K562 (cell line): ENCODE measurements around the gene SIKE1. TPM values are rescaled to one million over a fixed set of nuclear protein-coding genes. Genes with fewer than 3 reads are reported as not detected.
"Not testable (repeated sequence)": the region's sequence is repeated elsewhere in the genome, so short reads cannot be mapped to it uniquely, and the experiment has no call there.

Source experiments
- ATAC-seq: fragments of 200-7000 bp; cut with Tn5 transposase; 3 replicates; pipeline ENCODE4 v1.9.1; 2020; ENCODE audit warnings: moderate library complexity
- BruUV-seq: library from RNA; stranded (reverse); fragments of 400-500 nt; replicated peaks from 2 replicates; lab custom pipeline; 2021; lab: Mats Ljungman, UMichigan
- CTCF ChIA-PET: fragments of 300-600 bp; formaldehyde crosslinking; extraction: SDS; loops from one replicate; lab custom pipeline; 2021; ENCODE audit warnings: low intra/inter-chr PET ratio; lab: Yijun Ruan, JAX
- POLR2A ChIA-PET: fragments of 300-600, 350-650 bp; sonication (Branson Sonifier 250); formaldehyde crosslinking; extraction: SDS; loops from one replicate; lab custom pipeline; 2021; ENCODE audit warnings: antibody characterized with exemption, inconsistent platforms; lab: Yijun Ruan, JAX
- DNase-seq, 4 experiments: peaks; one replicate each; pipeline versions ENCODE4 v3.0.0 to v3.0.0-alpha.2; 2011 to 2018; ENCODE audit warnings: low spot score in 3 of 4, mixed read lengths in 3 of 4; ENCODE audit errors: extremely low read depth in 1 of 4
- FAIRE-seq: peaks from 2 replicates; lab custom pipeline; 2011; peaks lifted over from hg19 to GRCh38; lab: Jason Lieb, UNC
- H2AFZ ChIP-seq: 2 replicates; pipeline ENCODE4 v1.6.0; 2011; ENCODE audit warnings: low read depth, low read length, control low read depth, inconsistent platforms
- H3K27ac ChIP-seq: fragments of 200-600 bp; 3 replicates; pipeline ENCODE4 v1.8.0; 2011; ENCODE audit warnings: low read depth, mild to moderate bottlenecking, control low read depth, inconsistent platforms, low read length, moderate library complexity, mixed read lengths; ENCODE audit errors: extremely low read depth
- H3K27me3 ChIP-seq, 2 experiments: fragments of 300-600 bp in 1 of 2; 2 replicates in 1 of 2; 3 replicates in 1 of 2; pipeline versions ENCODE4 v1.6.0 to v1.8.0; 2011; ENCODE audit warnings: inconsistent platforms in 2 of 2, low read length in 2 of 2, mild to moderate bottlenecking in 1 of 2, mixed read lengths in 1 of 2, moderate library complexity in 1 of 2; ENCODE audit not compliant: control insufficient read depth in 2 of 2, insufficient read depth in 2 of 2
- H3K36me3 ChIP-seq: fragments of 300-600 bp; 3 replicates; pipeline ENCODE4 v1.8.0; 2011; ENCODE audit warnings: mild to moderate bottlenecking, low read length, inconsistent platforms; ENCODE audit not compliant: control insufficient read depth, insufficient read depth
- H3K4me1 ChIP-seq, 2 experiments: fragments of 200-600 bp in 1 of 2; replicated peaks in 1 of 2; 2 replicates in 1 of 2; 3 replicates in 1 of 2; pipeline versions ENCODE4 v1.5.1 to v1.8.0; 2011; ENCODE audit warnings: inconsistent platforms in 2 of 2, low read length in 2 of 2, mild to moderate bottlenecking in 1 of 2, mixed read lengths in 1 of 2, moderate library complexity in 1 of 2; ENCODE audit not compliant: control insufficient read depth in 2 of 2, insufficient read depth in 2 of 2
- H3K4me2 ChIP-seq: 2 replicates; pipeline ENCODE4 v1.6.1; 2011; ENCODE audit warnings: low read length, control low read depth, inconsistent platforms, mixed read lengths; ENCODE audit not compliant: insufficient read depth
- H3K4me3 ChIP-seq: fragments of 200-600 bp; sonication (generic), shearing (Covaris generic); 2 replicates; pipeline ENCODE4 v1.5.1; 2016; ENCODE audit warnings: control low read depth, inconsistent platforms
- H3K79me2 ChIP-seq: fragments of 200-600 bp; 3 replicates; pipeline ENCODE4 v1.8.0; 2011; ENCODE audit warnings: low read length, inconsistent platforms; ENCODE audit not compliant: control insufficient read depth, insufficient read depth
- H3K9ac ChIP-seq, 2 experiments: 2 replicates each; pipeline versions ENCODE4 v1.6.0 to v1.6.1; 2011; ENCODE audit warnings: low read depth in 2 of 2, low read length in 2 of 2, control low read depth in 1 of 2, inconsistent platforms in 1 of 2, mild to moderate bottlenecking in 1 of 2, mixed read lengths in 1 of 2; ENCODE audit not compliant: insufficient read depth in 1 of 2
- H3K9me1 ChIP-seq: one replicate; pipeline ENCODE4 v1.6.0; 2011; ENCODE audit warnings: inconsistent platforms, mild to moderate bottlenecking, low read length, moderate library complexity; ENCODE audit not compliant: control insufficient read depth, insufficient read depth
- H3K9me3 ChIP-seq: replicated peaks from 2 replicates; pipeline ENCODE4 v1.5.1; 2011; ENCODE audit warnings: low read depth, low read length, inconsistent platforms; ENCODE audit not compliant: control insufficient read depth, insufficient read depth
- H4K20me1 ChIP-seq: replicated peaks from 2 replicates; pipeline ENCODE4 v1.6.1; 2011; ENCODE audit warnings: low read length, inconsistent platforms, mixed read lengths; ENCODE audit not compliant: control insufficient read depth, insufficient read depth
- SMC3 ChIP-seq: conservative IDR thresholded peaks from 2 replicates; pipeline ENCODE4 v1.6.1; 2011; ENCODE audit warnings: low read depth, low read length, improper control_type of control experiment; ENCODE audit not compliant: insufficient read depth
- TBL1XR1 ChIP-seq, 2 experiments: IDR thresholded peaks; 2 replicates each; pipeline ENCODE4 v1.6.1; 2012; ENCODE audit warnings: improper control_type of control experiment in 2 of 2, low read length in 2 of 2, mild to moderate bottlenecking in 1 of 2
- TFAM ChIP-seq: fragments of 250-450 bp; sonication (Bioruptor Pico); conservative IDR thresholded peaks from 2 replicates; pipeline ENCODE4 v1.5.0; 2021; ENCODE audit warnings: mild to moderate bottlenecking, moderate library complexity
- ZNF253 ChIP-seq: fragments of 250-450 bp; sonication (Bioruptor Pico); conservative IDR thresholded peaks from 2 replicates; pipeline ENCODE4 v1.6.1; 2021; ENCODE audit warnings: mild to moderate bottlenecking
- ZNF347 ChIP-seq: fragments of 450-650 bp; formaldehyde crosslinking; IDR thresholded peaks from 2 replicates; pipeline ENCODE4 v1.4.0; 2020; ENCODE audit warnings: low read depth, mild to moderate bottlenecking, moderate library complexity
- WGBS: fragments of 100-300 bp; shearing (Covaris generic); methylation state at CpG from one replicate; pipeline ENCODE4 v1.1.6; 2016; ENCODE audit warnings: low coverage, mixed read lengths; ENCODE audit not compliant: insufficient coverage; ENCODE audit errors: missing lambda C conversion rate; 5-methylcytosine and 5-hydroxymethylcytosine counted together
- in situ Hi-C: fragments of 300-500 bp; cut with MboI; formaldehyde crosslinking; loops from 4 replicates; pipeline ENCODE4 v1.15.0; 2018; ENCODE audit warnings: inconsistent platforms, mixed read lengths
- intact Hi-C: fragments of 100-400 bp; cut with micrococcal nuclease; formaldehyde crosslinking; loops from 2 replicates; pipeline ENCODE4 v1.14.2; 2022
- polyA plus RNA-seq, 8 experiments: library from polyadenylated mRNA; depleted of rRNA in 4 of 8; stranded (reverse) in 5 of 8; unstranded in 3 of 8; fragments of >200 nt; fragmentation: Nextera tagmentation in 2 of 8; fragmentation: Illumina TruSeq in 1 of 8; extraction: Ambion mirVana in 2 of 8; extraction: Trizol in 1 of 8; gene quantifications; 2 replicates each; pipeline versions ENCODE4 v1.2.1 to v1.2.3, GENCODE V29; 2011 to 2014; ENCODE audit warnings: inconsistent platforms in 1 of 8, missing spikeins in 1 of 8
- total RNA-seq, 7 experiments: library from RNA; depleted of rRNA in 6 of 7; stranded (reverse); fragments of >200 nt in 6 of 7; fragmentation: Illumina TruSeq in 2 of 7; extraction: Trizol in 2 of 7; gene quantifications; 2 replicates each; pipeline versions ENCODE4 v1.2.1 to v1.2.3, GENCODE V29; 2011 to 2021; ENCODE audit warnings: low replicate concordance in 1 of 7

SIKE1 gene
- total and polyA plus RNA-seq, 9 of the 15 experiments (the other 6 are each of a cell fraction or from before 2014, with no cell fraction given): 21.8 to 144 (median 76.3) TPM

- Histone ChIP-seq H3K36me3 (no peaks in the 10 kb centered on the region), H2AFZ (no peak overlapping the region), H3K27ac (no peak overlapping the region), H3K4me2 (no peak overlapping the region), H3K9me1 (no peaks in the 10 kb centered on the region), H3K4me1 (no peaks in the 10 kb centered on the region), H3K9me3 (no peaks in the 10 kb centered on the region), H3K79me2 (no peaks in the 10 kb centered on the region), H4K20me1 (no peaks in the 10 kb centered on the region), H3K9ac (no peak overlapping the region), H3K4me3 (no peak overlapping the region), H3K27me3 (no peaks in the 10 kb centered on the region)
- FAIRE-seq (no peak), DNase-seq (no peak), ATAC-seq (no peak)
- CTCF ChIA-PET: no interaction called here
- TF ChIP-seq ZNF347 (CRISPR knock-in tag) (no peak), ZNF253 (CRISPR knock-in tag) (no peak), TFAM (no peak), SMC3 (no peak), TBL1XR1 (IDR thresholded peaks at IDR 0.05; ENCODE audit: low read length in 2 of 2) (no peak)
- BruUV-seq: no TSS peak
- WGBS: 8% methylated on average over 3 of the region's 3 CpGs
- POLR2A ChIA-PET: no interaction called here
- in situ Hi-C loops: no loop called here
- intact Hi-C loops: no loop called here
Observed at GRCh38 chr1:114819869-114820268, 39.4 kb upstream of the SIKE1 start.

GRCh38 chr1:114804449-114804848 lies 24.0 kb upstream of the SIKE1 start:
- H3K9me3 ChIP-seq, ATAC-seq, intact Hi-C loops, H3K9me1 ChIP-seq, in situ Hi-C loops, H3K4me2 ChIP-seq, H3K79me2 ChIP-seq, H3K4me3 ChIP-seq, H3K36me3 ChIP-seq, H2AFZ ChIP-seq, POLR2A ChIA-PET, FAIRE-seq, CTCF ChIA-PET, H3K4me1 ChIP-seq, H3K9ac ChIP-seq, BruUV-seq, H4K20me1 ChIP-seq, DNase-seq, H3K27me3 ChIP-seq, H3K27ac ChIP-seq: not testable (repeated sequence)
- 23% methylated on average over 4 of the region's 33 CpGs for WGBS
